Activated CD4-positive, alpha-beta memory T cell treated with anti-CD3 and anti-CD28 coated beads for 36 hours (primary cell): ENCODE results near the gene SORBS2. TPM values are rescaled to one million over a fixed set of nuclear protein-coding genes. Genes with fewer than 3 reads are reported as not detected.

Experiments
- CTCF ChIA-PET: fragments of 350-600 bp; sonication (Branson Sonifier 250); formaldehyde crosslinking; loops from one replicate; lab custom pipeline; 2021; ENCODE audit warnings: antibody characterized with exemption, inconsistent platforms; lab: Charles Lee
- POLR2A ChIA-PET: fragments of 350-600 bp; sonication (Branson Sonifier 250); formaldehyde crosslinking; loops from one replicate; lab custom pipeline; 2021; ENCODE audit warnings: antibody characterized with exemption; lab: Charles Lee
- DNase-seq: peaks from one replicate; pipeline ENCODE4 v3.0.0-alpha.2; 2020
- H3K27ac Mint-ChIP-seq: one replicate; pipeline ENCODE4 v1.8.0; 2021; ENCODE audit warnings: mixed read lengths
- H3K27me3 Mint-ChIP-seq: one replicate; pipeline ENCODE4 v1.8.0; 2021; ENCODE audit warnings: mixed read lengths
- H3K36me3 Mint-ChIP-seq: one replicate; pipeline ENCODE4 v1.8.0; 2021; ENCODE audit warnings: mixed read lengths
- H3K4me1 Mint-ChIP-seq: one replicate; pipeline ENCODE4 v1.8.0; 2021; ENCODE audit warnings: low read depth, mixed read lengths
- H3K4me3 Mint-ChIP-seq: one replicate; pipeline ENCODE4 v1.8.0; 2021; ENCODE audit warnings: mild to moderate bottlenecking, mixed read lengths
- H3K9me3 Mint-ChIP-seq: one replicate; pipeline ENCODE4 v1.8.0; 2021; ENCODE audit warnings: mixed read lengths
- intact Hi-C: fragments of 100-400 bp; cut with micrococcal nuclease; formaldehyde crosslinking; loops from one replicate; pipeline ENCODE4 v1.15.1; 2023
- total RNA-seq, 2 experiments: library from RNA; stranded (reverse); gene quantifications; one replicate each; pipeline ENCODE4 v1.2.3, GENCODE V29; 2021

Gene SORBS2
- total RNA-seq, 2 experiments from 2014 or later, result not detected

- Mint-ChIP-seq H3K27me3 (peaks cover 2% of the 10 kb centered on the region), H3K9me3 (no peaks in the 10 kb centered on the region), H3K27ac (no peak overlapping the region), H3K4me1 (no peaks in the 10 kb centered on the region), H3K4me3 (no peak overlapping the region), H3K36me3 (no peaks in the 10 kb centered on the region)
- DNase-seq, result no peak
- ChIA-PET CTCF (no interaction called here), POLR2A (no interaction called here)
- intact Hi-C loops, result no loop called here
These were observed 154.3 kb downstream of the SORBS2 start for GRCh38 chr4:185657699-185658098.

- DNase-seq, result no peak
- H3K4me3 Mint-ChIP-seq, result no peak overlapping the region
- no peaks in the 10 kb centered on the region for H3K36me3 Mint-ChIP-seq
- CTCF ChIA-PET, result interaction anchor here (0.6 kb wide), 1 partner anchor 10 kb away, joined by 3 read pairs; no protein-coding TSS in a partner anchor
- H3K9me3 Mint-ChIP-seq, result no peaks in the 10 kb centered on the region
- peaks cover 2% of the 10 kb centered on the region for H3K27me3 Mint-ChIP-seq
- intact Hi-C loops, result no loop called here
- no peak overlapping the region for H3K27ac Mint-ChIP-seq
- no peaks in the 10 kb centered on the region for H3K4me1 Mint-ChIP-seq
- POLR2A ChIA-PET, result no interaction called here
These were observed 154.8 kb downstream of the SORBS2 start for GRCh38 chr4:185657183-185657582.

- DNase-seq, result no peak
- intact Hi-C loops, result no loop called here
- ChIA-PET CTCF (interaction anchor here (0.6 kb wide), 1 partner anchor 10 kb away, joined by 3 read pairs; no protein-coding TSS in a partner anchor), POLR2A (no interaction called here)
- peaks cover 2% of the 10 kb centered on the region for H3K27me3 Mint-ChIP-seq
- H3K4me1 Mint-ChIP-seq, result no peaks in the 10 kb centered on the region
- H3K9me3 Mint-ChIP-seq, result no peaks in the 10 kb centered on the region
- H3K36me3 Mint-ChIP-seq, result no peaks in the 10 kb centered on the region
- no peak overlapping the region for H3K27ac Mint-ChIP-seq
- no peak overlapping the region for H3K4me3 Mint-ChIP-seq
These were observed 155.5 kb downstream of the SORBS2 start for GRCh38 chr4:185656467-185656931.

- DNase-seq, result no peak
- Mint-ChIP-seq H3K27ac (no peak overlapping the region), H3K4me1 (no peaks in the 10 kb centered on the region), H3K27me3 (no peaks in the 10 kb centered on the region), H3K36me3 (no peaks in the 10 kb centered on the region), H3K4me3 (no peak overlapping the region), H3K9me3 (no peaks in the 10 kb centered on the region)
- POLR2A ChIA-PET, result no interaction called here
- CTCF ChIA-PET, result no interaction called here
- intact Hi-C loops, result no loop called here
These were observed 156.9 kb downstream of the SORBS2 start for GRCh38 chr4:185654965-185655554.

GRCh38 chr4:185654311-185654710 is 157.7 kb downstream of the SORBS2 start:
- intact Hi-C loops, result no loop called here
- Mint-ChIP-seq H3K27ac (no peak overlapping the region), H3K4me3 (no peak overlapping the region), H3K9me3 (no peaks in the 10 kb centered on the region), H3K36me3 (no peaks in the 10 kb centered on the region), H3K4me1 (no peaks in the 10 kb centered on the region), H3K27me3 (no peaks in the 10 kb centered on the region)
- POLR2A ChIA-PET, result no interaction called here
- no peak for DNase-seq
- CTCF ChIA-PET, result no interaction called here

- POLR2A ChIA-PET, result no interaction called here
- Mint-ChIP-seq H3K4me1 (no peaks in the 10 kb centered on the region), H3K9me3 (no peaks in the 10 kb centered on the region), H3K36me3 (no peaks in the 10 kb centered on the region), H3K27ac (no peak overlapping the region), H3K27me3 (no peaks in the 10 kb centered on the region), H3K4me3 (no peak overlapping the region)
- intact Hi-C loops, result no loop called here
- CTCF ChIA-PET, result no interaction called here
- no peak for DNase-seq
These were observed 160.1 kb downstream of the SORBS2 start for GRCh38 chr4:185651851-185652250.

GRCh38 chr4:185651137-185651677 is 160.8 kb downstream of the SORBS2 start:
- DNase-seq, result no peak
- Mint-ChIP-seq H3K27ac (no peak overlapping the region), H3K27me3 (no peaks in the 10 kb centered on the region), H3K9me3 (no peaks in the 10 kb centered on the region), H3K4me3 (no peak overlapping the region), H3K4me1 (no peaks in the 10 kb centered on the region), H3K36me3 (no peaks in the 10 kb centered on the region)
- CTCF ChIA-PET, result no interaction called here
- POLR2A ChIA-PET, result no interaction called here
- intact Hi-C loops, result no loop called here

GRCh38 chr4:185648631-185649030 is 163.4 kb downstream of the SORBS2 start:
- Mint-ChIP-seq H3K36me3 (no peaks in the 10 kb centered on the region), H3K4me1 (no peaks in the 10 kb centered on the region), H3K27ac (no peak overlapping the region), H3K27me3 (peaks cover 9% of the 10 kb centered on the region), H3K4me3 (no peak overlapping the region), H3K9me3 (no peaks in the 10 kb centered on the region)
- ChIA-PET CTCF (no interaction called here), POLR2A (no interaction called here)
- intact Hi-C loops, result no loop called here
- no peak for DNase-seq

- POLR2A ChIA-PET, result no interaction called here
These were observed 166.6 kb downstream of the SORBS2 start for GRCh38 chr4:185645403-185645802.

GRCh38 chr4:185644408-185644807 is 167.6 kb downstream of the SORBS2 start:
- H3K36me3 Mint-ChIP-seq, result no peaks in the 10 kb centered on the region
- H3K4me3 Mint-ChIP-seq, result no peak overlapping the region
- ChIA-PET POLR2A (no interaction called here), CTCF (no interaction called here)
- no peaks in the 10 kb centered on the region for H3K4me1 Mint-ChIP-seq
- intact Hi-C loops, result no loop called here
- no peaks in the 10 kb centered on the region for H3K9me3 Mint-ChIP-seq
- H3K27me3 Mint-ChIP-seq, result peaks cover 23% of the 10 kb centered on the region
- DNase-seq, result no peak
- no peak overlapping the region for H3K27ac Mint-ChIP-seq

More at GRCh38 chr4:185645403-185645802, 166.6 kb downstream of the SORBS2 start:
- Mint-ChIP-seq H3K4me1 (no peaks in the 10 kb centered on the region), H3K4me3 (no peak overlapping the region), H3K27ac (no peak overlapping the region), H3K27me3 (peaks cover 21% of the 10 kb centered on the region), H3K9me3 (no peaks in the 10 kb centered on the region), H3K36me3 (no peaks in the 10 kb centered on the region)
- intact Hi-C loops, result no loop called here
- CTCF ChIA-PET, result no interaction called here
- no peak for DNase-seq

GRCh38 chr4:185642907-185643306 is 169.1 kb downstream of the SORBS2 start:
- peaks cover 3% of the 10 kb centered on the region for H3K4me1 Mint-ChIP-seq
- H3K27ac Mint-ChIP-seq, result no peak overlapping the region
- H3K4me3 Mint-ChIP-seq, result no peak overlapping the region
- H3K36me3 Mint-ChIP-seq, result no peaks in the 10 kb centered on the region
- no peak for DNase-seq
- intact Hi-C loops, result no loop called here
- peaks cover 33% of the 10 kb centered on the region for H3K27me3 Mint-ChIP-seq
- no peaks in the 10 kb centered on the region for H3K9me3 Mint-ChIP-seq
- CTCF ChIA-PET, result interaction anchor here (1.2 kb wide), 1 partner anchor 395 kb away, joined by 5 read pairs; no protein-coding TSS in a partner anchor
- POLR2A ChIA-PET, result no interaction called here

GRCh38 chr4:185640811-185641675 is 171.0 kb downstream of the SORBS2 start:
- Mint-ChIP-seq H3K36me3 (no peaks in the 10 kb centered on the region), H3K9me3 (no peaks in the 10 kb centered on the region), H3K4me1 (peaks cover 3% of the 10 kb centered on the region), H3K4me3 (no peak overlapping the region), H3K27ac (no peak overlapping the region), H3K27me3 (peaks cover 39% of the 10 kb centered on the region)
- no peak for DNase-seq
- CTCF ChIA-PET, result interaction anchor here (0.9 to 4.5 kb wide), 2 partner anchors 397 to 405 kb away, joined by 3 to 36 read pairs; no protein-coding TSS in a partner anchor
- POLR2A ChIA-PET, result no interaction called here
- intact Hi-C loops, result loop anchor here (1.0 kb wide), 1 partner anchor 397 kb away; no protein-coding TSS in a partner anchor
